Esophagus (tissue), 2 donors: ENCODE measurements around the gene GTSE1. TPM values are rescaled to one million over a fixed set of nuclear protein-coding genes. Genes with fewer than 3 reads are reported as not detected.

Experiments
- H3K27ac ChIP-seq, 2 donors: one replicate each; pipeline ENCODE4 v1.5.1; 2013; ENCODE audit warnings: low read depth in 2 of 2, mild to moderate bottlenecking in 2 of 2, inconsistent platforms in 1 of 2, low read length in 1 of 2, moderate library complexity in 1 of 2
- H3K27me3 ChIP-seq, 2 donors: one replicate each; pipeline ENCODE4 v1.6.1; 2013; ENCODE audit warnings: low read length in 2 of 2, control low read depth in 1 of 2, mild to moderate bottlenecking in 1 of 2; ENCODE audit not compliant: insufficient read depth in 2 of 2, control insufficient read depth in 1 of 2
- H3K36me3 ChIP-seq, 2 donors: one replicate each; pipeline ENCODE4 v1.6.1; 2013; ENCODE audit warnings: low read length in 1 of 2; ENCODE audit not compliant: control insufficient read depth in 2 of 2, insufficient read depth in 2 of 2
- H3K4me1 ChIP-seq, 2 donors: one replicate each; pipeline ENCODE4 v1.6.1; 2013; ENCODE audit warnings: low read length in 1 of 2; ENCODE audit not compliant: control insufficient read depth in 2 of 2, insufficient read depth in 2 of 2
- H3K4me3 ChIP-seq, 2 donors: one replicate each; pipeline ENCODE4 v1.5.1; 2013; ENCODE audit warnings: low read length in 2 of 2, mild to moderate bottlenecking in 2 of 2, low read depth in 1 of 2, moderate library complexity in 1 of 2
- H3K9me3 ChIP-seq, 2 donors: one replicate each; pipeline ENCODE4 v1.6.1; 2013; ENCODE audit warnings: mild to moderate bottlenecking in 2 of 2, low read depth in 1 of 2, low read length in 1 of 2, moderate library complexity in 1 of 2; ENCODE audit not compliant: control insufficient read depth in 2 of 2, insufficient read depth in 1 of 2
- WGBS, 2 donors: extraction: QIAGEN DNeasy Blood & Tissue Kit; methylation state at CpG; one replicate each; pipeline ENCODE4 v1.1.7; 2013; 5-methylcytosine and 5-hydroxymethylcytosine counted together
- polyA plus RNA-seq, 2 donors: library from polyadenylated mRNA; stranded (reverse); fragments of 200-250 nt; gene quantifications; one replicate each; pipeline ENCODE4 v1.2.3, GENCODE V29; 2013
- donor health status: healthy with polysubstance abuse.
- donor health status: Bipolar disorder and iron deficiency.

GTSE1 gene
- polyA plus RNA-seq, 2 donors = 5.0 to 7.4 TPM

DNA sequence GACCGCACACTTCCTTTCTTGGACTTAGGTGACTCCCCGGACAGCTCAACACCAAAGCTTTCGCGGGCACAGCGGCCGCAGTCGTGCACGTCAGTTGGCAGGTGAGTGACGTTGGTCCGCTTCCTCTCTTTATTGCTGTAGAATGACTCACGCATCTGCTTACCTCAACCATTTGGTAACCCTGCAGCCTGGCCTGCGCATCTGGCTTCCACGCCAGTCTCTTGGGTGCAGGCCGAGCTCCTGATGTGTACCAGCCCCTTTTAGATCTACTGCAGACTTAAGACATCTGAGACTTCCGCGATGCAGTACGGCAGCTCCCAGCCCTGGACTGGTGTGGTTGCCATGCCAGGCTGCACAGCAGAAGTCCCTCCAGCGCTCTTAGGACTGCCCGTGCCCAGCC lies 26.5 kb downstream of the GTSE1 start:
- H3K27ac ChIP-seq = no peak overlapping the region
- no peaks in the 10 kb centered on the region for H3K27me3 ChIP-seq
- H3K4me3 ChIP-seq = no peak overlapping the region
- H3K9me3 ChIP-seq = no peaks in the 10 kb centered on the region
- H3K4me1 ChIP-seq = no peaks in the 10 kb centered on the region
- WGBS, 2 donors = 96 to 97% methylated on average over 19 of the region's 19 CpGs
- peaks cover 0 to 6% of the 10 kb centered on the region in 2 donors for H3K36me3 ChIP-seq

DNA sequence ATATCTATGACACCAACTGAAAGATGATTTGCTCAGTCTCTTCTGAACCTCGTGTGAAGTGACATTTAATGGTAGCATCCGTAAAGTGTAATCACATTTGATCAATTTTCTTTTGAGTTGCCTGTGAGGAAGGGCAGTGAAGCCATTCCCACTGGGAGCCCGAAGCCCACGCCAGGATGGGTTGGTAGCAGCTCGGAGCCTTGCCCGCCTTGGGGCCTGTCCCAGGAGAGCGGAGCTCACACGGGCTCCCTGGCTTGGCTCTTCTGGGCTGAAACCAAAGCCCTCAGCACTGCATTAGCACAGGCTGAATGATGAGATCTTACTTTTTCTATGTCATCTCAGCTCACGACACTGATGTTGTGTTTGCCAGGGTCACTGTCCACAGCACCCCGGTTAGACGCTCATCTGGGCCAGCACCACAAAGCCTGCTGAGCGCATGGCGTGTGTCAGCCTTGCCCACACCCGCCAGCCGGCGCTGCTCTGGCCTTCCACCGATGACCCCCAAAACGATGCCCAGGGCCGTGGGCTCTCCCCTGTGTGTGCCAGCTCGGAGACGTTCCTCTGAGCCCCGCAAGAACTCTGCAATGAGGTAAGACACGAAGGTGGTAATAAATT lies 29.5 kb downstream of the GTSE1 start:
- Histone ChIP-seq H3K27ac (no peak overlapping the region), H3K27me3 (no peaks in the 10 kb centered on the region), H3K9me3 (no peaks in the 10 kb centered on the region), H3K4me1 (no peaks in the 10 kb centered on the region), H3K4me3 (no peak overlapping the region), H3K36me3 (peaks cover 0 to 8% of the 10 kb centered on the region in 2 donors)
- WGBS, 2 donors = 93 to 96% methylated on average over 23 of the region's 23 CpGs

DNA sequence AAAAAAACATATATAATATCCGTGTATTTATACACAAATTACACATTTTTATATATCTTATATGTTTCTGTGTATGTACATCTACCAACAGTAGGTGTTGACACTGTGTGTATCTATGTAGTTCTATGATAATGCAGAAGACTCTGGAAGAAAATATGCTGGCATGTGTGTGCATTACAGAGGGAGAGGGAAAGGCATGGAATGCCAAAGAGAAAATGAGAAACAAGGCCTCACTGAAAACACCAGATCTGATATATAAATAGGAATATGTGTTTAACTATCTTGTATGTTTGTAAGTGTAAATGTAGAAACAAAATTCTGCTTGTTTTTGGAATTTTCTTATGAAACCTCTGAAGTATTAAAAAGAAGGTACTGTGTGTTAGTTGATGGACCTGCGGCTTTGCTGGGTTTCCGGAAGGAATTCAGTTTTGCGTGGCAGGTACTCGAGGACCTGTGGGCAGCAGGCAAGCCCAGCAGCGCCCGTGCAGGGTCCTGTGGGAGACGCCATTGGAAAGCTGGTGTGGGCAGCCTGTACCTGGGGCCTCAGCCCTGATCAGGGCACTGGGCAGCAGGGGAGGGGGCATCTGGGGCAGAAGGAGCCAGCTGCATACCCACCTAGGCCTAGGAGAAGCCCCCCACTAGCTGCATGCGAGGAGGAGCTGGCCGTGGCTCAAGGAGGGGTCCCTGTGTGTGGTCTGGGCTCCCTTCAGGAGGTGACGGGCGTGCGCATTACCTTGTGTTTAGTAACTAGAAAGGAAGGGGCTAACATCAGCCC lies 31.2 kb downstream of the GTSE1 start:
- 96 to 97% methylated on average over 13 of the region's 13 CpGs for WGBS, 2 donors
- Histone ChIP-seq H3K4me3 (no peak overlapping the region), H3K36me3 (peaks cover 0 to 8% of the 10 kb centered on the region in 2 donors), H3K4me1 (no peaks in the 10 kb centered on the region), H3K27me3 (no peaks in the 10 kb centered on the region), H3K27ac (no peak overlapping the region), H3K9me3 (no peaks in the 10 kb centered on the region)

DNA sequence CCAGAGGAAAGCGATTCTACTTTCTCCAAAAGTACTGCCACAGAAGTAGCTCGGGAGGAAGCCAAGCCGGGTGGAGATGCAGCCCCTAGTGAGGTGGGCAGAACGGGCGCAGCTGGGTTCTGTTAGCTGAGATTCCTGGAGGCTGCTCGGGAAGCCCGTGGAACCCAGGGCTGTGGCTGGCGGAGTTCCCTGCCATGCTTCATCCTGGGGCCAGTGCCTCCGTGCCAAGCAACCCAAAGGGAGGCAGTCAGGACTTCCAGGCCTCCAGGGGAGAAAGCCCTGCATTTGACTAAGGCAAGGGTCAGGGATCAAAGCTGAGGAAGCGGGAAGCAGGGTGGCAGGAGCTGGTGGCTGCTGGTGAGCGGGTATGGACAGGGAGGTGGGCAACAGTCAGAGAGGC lies 32.1 kb downstream of the GTSE1 start:
- H3K27me3 ChIP-seq = no peaks in the 10 kb centered on the region
- WGBS, 2 donors = 97 to 99% methylated on average over 11 of the region's 11 CpGs
- no peak overlapping the region for H3K4me3 ChIP-seq
- H3K36me3 ChIP-seq = peaks cover 0 to 8% of the 10 kb centered on the region in 2 donors
- H3K4me1 ChIP-seq = no peaks in the 10 kb centered on the region
- no peak overlapping the region for H3K27ac ChIP-seq
- H3K9me3 ChIP-seq = no peaks in the 10 kb centered on the region

DNA sequence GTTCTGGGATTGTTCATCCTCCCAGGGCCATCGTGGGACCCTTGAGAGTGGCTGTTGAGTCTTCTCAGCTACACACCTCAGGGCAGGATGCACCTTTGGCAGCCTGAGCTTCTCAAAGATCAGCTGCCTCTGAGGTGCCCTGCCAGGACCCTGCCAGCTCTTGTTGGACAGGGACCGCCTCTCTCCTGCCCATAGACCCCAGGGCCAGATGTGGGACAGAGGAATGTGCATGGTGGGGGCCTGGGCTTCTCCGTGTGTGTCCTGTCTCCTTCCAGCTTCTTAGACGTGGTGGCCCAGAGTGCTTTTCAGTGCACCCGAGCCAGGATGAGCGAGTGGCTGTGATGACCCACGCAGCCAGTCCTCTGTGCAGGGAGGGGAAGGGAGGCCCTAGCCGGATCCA lies 32.9 kb downstream of the GTSE1 start:
- no peak overlapping the region for H3K27ac ChIP-seq
- WGBS, 2 donors = 89 to 95% methylated on average over 8 of the region's 8 CpGs
- H3K4me3 ChIP-seq = no peak overlapping the region
- H3K9me3 ChIP-seq = no peaks in the 10 kb centered on the region
- peaks cover 0 to 8% of the 10 kb centered on the region in 2 donors for H3K36me3 ChIP-seq
- H3K4me1 ChIP-seq = peaks cover 0 to under 1% of the 10 kb centered on the region in 2 donors
- no peaks in the 10 kb centered on the region for H3K27me3 ChIP-seq

DNA sequence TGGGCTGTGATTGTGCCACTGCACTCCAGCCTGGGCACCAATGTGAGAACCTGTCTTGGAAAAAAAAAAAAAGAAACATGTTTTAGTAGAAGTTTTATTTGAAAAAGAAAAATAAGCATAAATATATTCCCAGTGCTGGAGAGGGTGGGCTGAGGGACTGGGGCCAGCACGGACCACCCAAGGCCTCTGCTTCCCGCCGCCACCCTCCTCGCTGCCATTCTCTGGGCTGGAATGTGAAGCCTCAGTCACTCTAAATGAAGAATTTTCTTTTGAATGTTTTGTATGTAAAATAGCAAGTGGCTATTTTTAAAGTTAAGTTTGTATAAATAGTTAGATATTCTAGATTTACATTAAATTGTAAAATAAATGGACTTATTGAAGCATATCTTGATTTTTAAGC lies 33.8 kb downstream of the GTSE1 start:
- H3K36me3 ChIP-seq = peaks cover 0 to 8% of the 10 kb centered on the region in 2 donors
- peaks cover 0 to 3% of the 10 kb centered on the region in 2 donors for H3K4me1 ChIP-seq
- H3K9me3 ChIP-seq = no peaks in the 10 kb centered on the region
- no peak overlapping the region for H3K27ac ChIP-seq
- H3K27me3 ChIP-seq = no peaks in the 10 kb centered on the region
- WGBS, 2 donors = 97 to 98% methylated on average over 4 of the region's 4 CpGs
- H3K4me3 ChIP-seq = no peak overlapping the region

DNA sequence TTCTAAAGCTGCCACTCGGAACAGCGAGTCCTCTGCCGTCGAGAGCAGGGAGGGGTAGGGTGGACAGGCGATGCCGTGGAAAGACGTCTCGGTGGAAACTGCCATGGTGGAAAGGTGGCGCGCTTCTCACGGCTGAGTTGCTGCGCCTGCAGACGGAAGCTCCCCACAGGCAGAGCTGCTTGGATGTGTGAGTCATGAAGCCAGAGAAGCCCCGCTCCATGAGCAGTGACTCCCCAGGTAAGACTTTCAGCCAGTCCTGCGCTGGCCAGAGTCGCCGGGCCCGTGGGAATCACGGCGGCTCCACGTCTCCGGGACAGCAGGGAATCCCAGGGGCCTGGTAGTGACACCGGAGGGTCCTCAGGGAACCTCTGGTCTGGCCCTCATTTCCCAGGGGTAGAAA lies 34.8 kb downstream of the GTSE1 start:
- Histone ChIP-seq H3K9me3 (no peaks in the 10 kb centered on the region), H3K27ac (no peak overlapping the region), H3K36me3 (peaks cover 0 to 7% of the 10 kb centered on the region in 2 donors), H3K4me3 (no peak overlapping the region), H3K27me3 (no peaks in the 10 kb centered on the region), H3K4me1 (peaks cover 0 to 3% of the 10 kb centered on the region in 2 donors)
- WGBS, 2 donors = 96 to 97% methylated on average over 23 of the region's 23 CpGs

DNA sequence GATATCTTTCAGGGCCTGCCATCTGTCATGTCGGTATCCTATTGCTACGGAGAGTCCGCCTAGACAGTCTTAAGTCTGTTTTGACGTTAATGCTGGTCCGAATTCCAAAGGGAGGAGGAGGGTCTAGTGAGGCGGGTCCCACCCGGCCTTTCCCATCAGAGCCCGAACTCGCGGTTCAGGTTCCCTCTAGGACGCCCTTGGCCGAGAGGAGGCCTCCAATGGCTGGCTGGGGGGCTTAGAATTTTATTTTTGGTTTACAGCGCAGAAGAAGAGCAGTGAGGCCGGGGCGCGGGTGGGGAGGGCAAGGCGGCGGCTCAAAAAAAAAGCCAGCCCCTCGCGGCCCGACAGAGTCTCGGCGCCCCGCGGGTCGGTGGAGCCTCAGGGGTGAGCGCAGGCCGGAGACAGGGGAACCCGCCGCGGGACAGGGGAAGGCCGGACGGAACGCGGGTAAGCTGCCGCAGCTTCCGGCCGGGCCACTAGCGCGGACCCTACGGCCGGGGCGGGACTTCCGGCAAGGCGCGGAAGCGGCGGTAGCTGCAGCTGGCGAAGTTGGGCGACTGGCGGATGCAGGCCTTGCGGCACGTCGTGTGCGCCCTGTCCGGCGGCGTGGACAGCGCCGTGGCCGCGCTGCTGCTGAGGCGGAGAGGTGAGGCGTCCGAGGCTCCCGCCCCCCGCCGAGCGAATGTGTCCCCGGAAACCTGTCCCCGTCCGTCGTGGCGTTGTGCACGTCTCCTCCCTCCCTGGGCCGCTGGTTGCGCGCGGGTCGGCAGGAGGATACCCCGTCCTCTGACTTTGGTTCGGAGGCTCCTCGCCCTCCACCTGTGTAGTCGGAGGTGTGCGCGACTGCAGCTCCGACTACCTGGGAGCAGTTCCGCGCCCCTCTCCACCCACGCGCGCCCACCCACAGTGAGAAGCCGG lies 38.8 kb downstream of the GTSE1 start, which contains the start of gene TRMU:
TSS of gene TRMU (plus strand) at position 514 of the 918 bp plus-strand sequence. CDS start at position 565, 51 bp downstream.
- Histone ChIP-seq H3K36me3 (peaks cover 5 to 10% of the 10 kb centered on the region in 2 donors), H3K4me1 (peaks cover 5 to 6% of the 10 kb centered on the region in 2 donors), H3K27me3 (no peaks in the 10 kb centered on the region), H3K27ac (peak within 1 kb of the TSS; percentile 88 to 92), H3K9me3 (no peaks in the 10 kb centered on the region), H3K4me3 (peak within 1 kb of the TSS; percentile 91 to 95)
- WGBS, 2 donors = 1 to 2% methylated on average over 60 to 93 of the region's 93 CpGs
